GM18951 (cell line): ENCODE results near the gene TMX1.

Experiments used
- POLR2A ChIP-seq: IDR thresholded peaks from 4 replicates; pipeline ENCODE4 v1.6.1; 2011; ENCODE audit warnings: mild to moderate bottlenecking; ENCODE audit not compliant: insufficient read length, insufficient read depth; ENCODE audit errors: extremely low read depth
- in situ Hi-C: fragments of 300-500 bp; cut with MboI; formaldehyde crosslinking; loops from one replicate; pipeline ENCODE4 v1.12.0; 2022; ENCODE audit warnings: low sequenced_read_pairs, mixed read lengths, inconsistent platforms; ENCODE audit not compliant: unreplicated experiment

TMX1 gene

DNA sequence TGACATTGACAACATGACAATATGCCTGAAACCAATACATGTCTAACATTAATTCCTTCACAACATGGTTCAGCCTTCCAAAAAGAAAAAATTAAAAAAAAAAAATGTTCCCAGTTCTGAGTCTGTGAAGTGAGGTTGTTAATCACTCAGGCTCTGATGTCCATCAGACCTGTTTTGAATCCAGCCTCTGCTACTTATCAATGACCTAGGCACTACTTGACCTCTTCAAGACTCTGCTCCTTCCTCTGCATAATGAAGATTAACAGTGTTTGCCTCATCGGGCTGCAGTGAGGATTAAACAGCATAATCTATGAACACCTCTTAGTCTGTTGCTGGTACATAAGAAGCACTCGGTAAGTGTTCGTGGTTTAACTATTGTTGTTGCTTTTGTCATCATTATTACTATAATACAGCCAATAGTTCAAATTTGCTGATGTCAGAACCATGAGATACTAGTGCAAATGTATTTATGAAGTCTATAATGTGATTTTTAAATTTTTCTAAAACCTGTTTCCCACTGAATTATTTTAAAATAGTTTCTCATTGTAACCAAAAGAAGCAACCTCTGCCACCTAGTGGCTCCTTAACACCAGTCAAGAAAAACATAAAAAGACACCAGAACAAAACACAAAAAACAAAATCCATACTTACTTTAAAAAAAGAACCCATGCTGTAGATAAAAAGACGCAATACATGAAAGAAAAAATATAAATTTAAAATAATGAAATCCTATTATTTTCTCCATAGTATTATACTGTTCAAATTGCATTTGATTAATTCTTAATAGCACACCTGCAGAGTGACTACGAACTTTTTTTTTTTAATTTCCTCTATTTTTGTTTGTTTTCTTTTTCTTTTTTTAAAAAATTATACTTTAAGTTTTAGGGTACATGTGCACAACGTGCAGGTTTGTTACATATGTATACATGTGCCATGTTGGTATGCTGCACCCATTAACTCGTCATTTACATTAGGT, 20.3 kb upstream of the TMX1 start:
- in situ Hi-C loops, result loop anchor here (10.0 kb wide), 1 partner anchor 65 kb away; no protein-coding TSS in a partner anchor
- no peak for TF ChIP-seq POLR2A

DNA sequence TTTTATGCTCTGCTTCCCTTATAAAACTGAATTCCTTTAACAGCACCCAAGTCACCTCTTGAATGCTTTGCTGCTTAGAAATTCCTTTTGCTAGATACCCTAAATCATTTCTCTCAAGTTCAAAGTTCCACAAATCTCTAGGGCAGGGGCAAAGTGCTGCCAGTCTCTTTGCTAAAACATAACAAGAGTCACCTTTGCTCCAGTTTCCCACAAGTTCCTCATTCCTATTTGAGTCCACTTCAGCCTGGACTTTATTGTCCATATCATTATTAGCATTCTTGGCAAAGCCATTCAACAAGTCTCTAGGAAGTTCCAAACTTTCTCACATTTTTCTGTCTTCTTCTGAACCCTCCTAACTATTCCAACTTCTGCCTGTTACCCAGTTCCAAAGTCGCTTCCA, 16.6 kb upstream of the TMX1 start:
- in situ Hi-C loops, result loop anchor here (10.0 kb wide), 1 partner anchor 69 kb away; no protein-coding TSS in a partner anchor

DNA sequence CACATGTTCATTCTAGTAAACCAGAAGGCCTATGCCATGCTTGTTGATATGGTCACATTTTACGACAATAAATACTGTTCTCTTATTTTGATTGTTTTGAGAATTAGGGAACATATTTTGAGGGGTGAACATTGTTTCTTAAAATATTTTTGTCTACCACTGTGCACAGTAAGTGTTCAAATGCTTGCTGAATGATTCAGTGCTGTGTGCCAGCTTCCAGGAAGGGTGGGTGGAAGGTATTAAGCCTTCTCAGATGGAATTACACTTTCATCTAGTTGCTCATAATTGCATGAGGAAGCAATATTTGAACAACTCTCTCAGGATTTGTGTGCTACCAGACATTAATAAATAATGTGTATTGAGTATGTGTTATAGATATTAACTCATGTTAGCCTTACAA, 15.5 kb upstream of the TMX1 start:
- TF ChIP-seq POLR2A, result no peak
- in situ Hi-C loops, result loop anchor here (10.0 kb wide), 1 partner anchor 70 kb away; no protein-coding TSS in a partner anchor

DNA sequence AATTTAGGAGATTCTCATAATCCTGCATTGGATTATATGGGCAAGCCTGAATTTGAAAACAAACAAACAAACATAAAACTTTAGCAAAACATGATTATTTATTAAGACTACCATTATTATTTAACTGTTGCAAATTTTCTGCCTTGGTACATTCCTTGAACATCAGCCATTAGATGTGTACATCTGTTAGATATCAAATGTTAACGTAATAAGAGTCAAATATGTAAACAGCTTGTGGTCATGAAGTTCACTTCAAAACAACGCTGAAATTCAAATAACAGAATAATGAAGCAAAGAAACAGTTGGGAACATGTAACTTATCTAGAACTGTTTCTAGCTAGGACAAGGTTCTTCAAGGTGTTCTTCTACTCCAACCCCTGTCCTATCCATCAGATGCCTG, 14.3 kb upstream of the TMX1 start:
- no peak for TF ChIP-seq POLR2A
- in situ Hi-C loops, result loop anchor here (10.0 kb wide), 1 partner anchor 71 kb away; no protein-coding TSS in a partner anchor

DNA sequence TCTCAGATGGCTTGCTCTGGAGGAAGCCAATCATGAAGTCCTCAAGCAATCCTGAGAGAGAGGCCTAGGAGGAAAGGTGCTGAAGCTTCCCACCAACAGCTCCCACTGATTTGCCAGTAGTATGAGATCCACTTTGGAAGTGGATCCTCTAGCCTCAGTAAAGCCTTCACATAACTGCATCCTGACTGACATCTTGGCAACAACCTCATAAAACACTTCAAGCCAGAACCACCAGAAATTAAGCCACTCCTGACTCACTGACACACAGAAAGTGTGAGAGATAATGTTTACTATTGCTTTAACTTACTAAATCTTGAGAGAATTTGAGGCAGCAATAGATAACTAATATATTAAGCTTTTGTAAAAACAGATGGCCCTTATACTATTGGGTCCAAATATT, 11.7 kb upstream of the TMX1 start:
- in situ Hi-C loops, result loop anchor here (10.0 kb wide), 1 partner anchor 74 kb away; no protein-coding TSS in a partner anchor
- no peak for TF ChIP-seq POLR2A

DNA sequence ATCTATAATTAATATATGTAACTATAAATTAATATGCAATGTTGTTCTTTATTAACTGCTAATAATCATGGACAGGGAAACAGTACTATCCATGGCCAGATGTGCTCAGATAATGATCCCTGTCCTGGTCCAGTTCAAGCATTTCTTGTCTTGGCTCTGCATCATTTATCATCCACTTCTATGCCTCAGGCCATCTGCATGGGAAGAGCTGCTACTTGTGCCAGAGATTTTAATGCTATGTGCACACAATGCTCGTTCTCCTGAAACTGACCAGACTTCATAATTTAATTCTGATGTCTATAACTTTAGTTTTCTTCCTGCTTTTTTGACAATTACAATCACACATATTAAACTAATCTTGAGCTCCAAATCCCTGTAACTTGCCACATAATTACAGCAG, 11.2 kb upstream of the TMX1 start:
- in situ Hi-C loops, result loop anchor here (10.0 kb wide), 1 partner anchor 74 kb away; no protein-coding TSS in a partner anchor
- no peak for TF ChIP-seq POLR2A

DNA sequence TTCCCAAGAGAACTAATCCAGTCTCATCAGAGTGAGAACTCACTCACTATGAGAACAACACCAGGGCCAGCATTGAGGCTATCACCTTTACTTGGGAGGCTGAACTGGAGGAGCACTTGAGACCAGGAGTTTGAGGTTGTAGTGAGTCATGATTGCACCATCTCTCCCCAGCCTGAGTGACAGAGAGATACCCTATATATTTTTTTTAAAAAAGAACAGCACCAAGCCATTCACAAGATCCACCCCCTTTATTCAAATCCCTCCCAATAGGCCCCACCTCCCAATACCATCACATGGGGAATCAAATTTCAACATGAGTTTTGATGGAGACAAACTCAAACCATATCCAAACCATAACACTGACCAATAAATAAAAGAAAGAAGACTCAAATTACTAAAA, 3.7 kb upstream of the TMX1 start:
- no peak for TF ChIP-seq POLR2A
- in situ Hi-C loops, result no loop called here

DNA sequence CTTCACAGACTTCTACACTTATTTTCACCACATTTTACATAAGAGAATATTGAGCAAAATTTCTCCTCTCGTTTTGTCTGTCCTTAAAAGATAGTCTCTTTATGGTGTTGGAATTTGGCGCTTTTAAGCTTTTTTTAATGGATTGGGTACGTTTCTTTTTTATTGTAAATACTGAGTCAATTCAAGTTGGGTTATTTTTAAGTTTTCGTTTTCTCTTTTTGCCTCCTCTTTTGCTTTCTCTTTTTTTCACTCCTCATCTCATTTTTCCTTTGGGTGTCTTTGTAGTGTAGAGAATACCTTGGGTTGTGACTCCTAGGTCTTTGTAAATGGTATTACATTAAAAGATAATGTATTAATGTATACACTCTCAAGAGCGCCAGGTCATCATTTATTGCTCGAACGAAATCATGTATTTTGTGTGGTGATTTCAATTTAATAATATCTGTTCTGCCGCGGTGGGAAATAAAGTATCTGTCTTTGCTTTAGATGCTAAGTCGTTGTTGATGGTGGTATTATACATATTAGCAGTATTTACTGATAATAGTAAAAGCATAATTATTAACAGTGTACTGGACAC, 845 bp downstream of the TMX1 start:
- in situ Hi-C loops, result no loop called here
- no peak for TF ChIP-seq POLR2A

DNA sequence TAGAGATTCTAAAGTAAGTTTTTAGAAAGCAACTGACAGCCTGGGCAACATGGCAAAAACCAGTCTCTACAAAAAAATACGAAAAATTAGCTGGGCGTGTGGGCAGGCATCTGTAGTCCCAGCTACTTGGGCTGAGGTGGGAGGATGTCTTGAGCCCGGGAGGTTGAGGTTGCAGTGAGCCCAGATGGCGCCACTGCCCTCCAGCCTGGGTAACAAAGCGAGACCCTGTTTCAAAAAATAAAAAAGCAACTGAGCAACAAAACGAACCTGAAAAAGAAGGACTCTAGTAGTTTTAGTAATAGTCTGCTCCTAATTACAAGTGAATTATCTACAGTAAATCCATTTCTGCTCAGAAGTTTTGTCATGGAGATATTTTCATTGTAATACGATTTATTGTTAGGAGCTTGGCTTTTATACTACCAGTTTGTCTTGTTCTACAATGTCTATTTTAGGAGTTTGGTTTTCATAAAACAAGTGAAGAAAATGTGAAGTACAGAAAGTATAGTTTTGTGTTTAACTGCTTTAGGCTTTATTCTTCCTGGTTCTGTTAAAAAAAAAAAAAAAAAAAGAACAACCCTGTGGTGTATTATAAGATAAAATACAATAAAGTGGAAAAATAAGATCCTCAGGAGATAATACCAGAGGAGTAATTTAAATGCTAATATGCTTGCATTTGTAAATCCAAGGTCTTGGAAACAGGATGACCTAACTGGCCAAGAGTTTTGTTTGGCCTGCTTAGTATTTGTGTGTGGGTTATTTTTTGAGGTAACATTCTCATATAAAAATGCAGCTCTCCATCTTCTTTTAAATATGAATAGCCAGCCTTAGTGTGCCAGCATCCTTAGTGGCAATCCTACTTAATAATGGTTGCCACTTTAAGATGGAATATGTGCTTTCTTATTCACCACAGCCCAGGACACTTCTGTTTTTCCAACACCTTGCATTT, 2.8 kb downstream of the TMX1 start:
- in situ Hi-C loops, result no loop called here
- TF ChIP-seq POLR2A, result no peak

DNA sequence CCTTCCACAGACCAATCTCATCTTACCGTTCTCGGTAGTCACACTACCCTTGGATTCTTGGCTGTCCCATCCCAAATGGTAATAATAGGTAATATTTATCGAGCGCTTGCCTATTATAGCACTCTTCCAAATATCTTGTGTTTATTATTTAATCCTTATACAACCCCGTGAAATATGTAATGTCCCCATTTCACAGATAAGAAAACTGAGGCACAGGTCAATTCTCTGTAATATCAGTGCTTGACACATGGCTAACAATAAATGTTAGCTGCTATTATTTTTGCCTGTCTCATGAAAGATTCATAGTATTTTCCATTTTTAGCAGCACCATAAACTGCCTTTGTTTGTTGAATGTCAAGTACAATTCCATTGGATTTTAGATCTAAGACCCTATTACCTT, 4.5 kb downstream of the TMX1 start:
- in situ Hi-C loops, result no loop called here

DNA sequence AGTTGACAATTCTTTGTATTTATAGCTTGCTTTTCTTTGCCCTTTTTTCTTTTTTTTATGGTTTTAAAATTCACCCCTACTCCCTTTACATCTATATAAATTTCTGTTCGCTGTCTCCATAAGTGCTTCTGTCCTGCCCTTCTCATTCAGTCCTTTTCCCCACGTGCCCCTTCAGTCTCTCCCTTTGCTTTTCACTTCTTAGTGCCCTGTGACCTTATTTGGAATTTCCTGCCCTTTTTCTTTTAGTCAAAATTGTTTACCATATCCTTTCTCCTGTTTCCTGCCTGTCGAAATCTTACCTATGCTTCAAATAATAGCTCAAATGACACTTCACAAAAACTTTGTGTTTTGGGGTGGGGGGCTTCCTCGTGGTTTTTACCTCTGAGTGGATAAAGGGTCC, 6.0 kb downstream of the TMX1 start:
- in situ Hi-C loops, result no loop called here
- no peak for TF ChIP-seq POLR2A

More for the DNA sequence above, 4.5 kb downstream of the TMX1 start:
- TF ChIP-seq POLR2A, result no peak

DNA sequence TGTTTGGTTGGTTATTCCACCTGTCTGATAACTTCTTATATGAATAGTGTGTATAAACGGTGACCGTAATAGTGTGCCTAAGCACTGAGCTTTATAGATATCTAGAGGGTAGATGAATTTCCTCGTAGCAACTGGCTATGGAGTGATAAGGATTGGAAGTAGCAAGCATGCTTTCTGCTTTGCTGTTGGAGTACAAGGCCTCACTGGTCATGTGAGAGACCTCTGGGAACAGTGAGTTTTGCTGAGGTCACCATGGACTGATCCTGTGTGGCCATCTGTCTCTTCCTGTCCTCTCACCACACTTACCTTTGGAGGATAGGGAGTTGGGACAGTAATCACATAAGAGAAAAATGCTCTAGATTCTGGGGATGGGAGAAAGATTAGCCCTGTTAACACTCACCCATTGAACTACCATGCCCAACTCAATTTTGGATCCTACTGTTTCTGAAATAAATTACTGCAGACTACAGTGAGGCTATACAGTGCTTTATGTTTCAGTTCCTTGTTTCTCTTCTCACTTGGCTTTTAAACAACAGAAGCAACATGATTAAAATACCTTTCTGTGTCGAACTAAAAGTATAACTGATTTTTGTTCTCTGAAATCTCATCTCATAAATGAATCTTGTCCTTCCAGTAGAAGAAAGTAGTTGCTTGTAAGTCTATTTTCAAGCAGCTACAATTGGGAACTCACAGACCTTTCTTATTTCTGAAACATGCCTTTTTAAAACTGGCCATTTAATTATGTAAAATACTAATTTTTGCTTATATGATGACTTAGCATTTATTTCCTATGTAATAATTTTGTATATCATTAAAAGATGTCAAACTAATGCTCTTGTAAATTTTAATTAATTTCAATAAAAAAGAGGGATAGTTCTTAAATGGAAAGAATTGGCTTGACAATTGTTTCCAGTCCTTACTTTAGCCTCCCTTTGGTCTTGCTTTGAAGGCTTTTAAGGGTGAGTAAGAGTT, 8.3 kb downstream of the TMX1 start:
- no peak for TF ChIP-seq POLR2A
- in situ Hi-C loops, result no loop called here
